Activated effector memory CD4-positive, alpha-beta T cell treated with anti-CD3 and anti-CD28 coated beads, Interleukin-2, amount 50 U/mL, for 16 hours (primary cell): ENCODE results near the gene ZNF593OS.
A peak's percentile ranks its signal among the peaks of the same experiment; 100 is the strongest.

Source experiments
- DNase-seq: peaks from one replicate; pipeline ENCODE4 v3.0.0-alpha.2; 2020

Gene ZNF593OS

GRCh38 chr1:26182383-26182696 lies 10.7 kb upstream of the ZNF593OS start:
- DNase-seq: no peak

GRCh38 chr1:26181586-26182382 lies 10.2 kb upstream of the ZNF593OS start:
- no peak for DNase-seq

GRCh38 chr1:26180010-26180506 lies 8.4 kb upstream of the ZNF593OS start:
- DNase-seq: no peak

DNA sequence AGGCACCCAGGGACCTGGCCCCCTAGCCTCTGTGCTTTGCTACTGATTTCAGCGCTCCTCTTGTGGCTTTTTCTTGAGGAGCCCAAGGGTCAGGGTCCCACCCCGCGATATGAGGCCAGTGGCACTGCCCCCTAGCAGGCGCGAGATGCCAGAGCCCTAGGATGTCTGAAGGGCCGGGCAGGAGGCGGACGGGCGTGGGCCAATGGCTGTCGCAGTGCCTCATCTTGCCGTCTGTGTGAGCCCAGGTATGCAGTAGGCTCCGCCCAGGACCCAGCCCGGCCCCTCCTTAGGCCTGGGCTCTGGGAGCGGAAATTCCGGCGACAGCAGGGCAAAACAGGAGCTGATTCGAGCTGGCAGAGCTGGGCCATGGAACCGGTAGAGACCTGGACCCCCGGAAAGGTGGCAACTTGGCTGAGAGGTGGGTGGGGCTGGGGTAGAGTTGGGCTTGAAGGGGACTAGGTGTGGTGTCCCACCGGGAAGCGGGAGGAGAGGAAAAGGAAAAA lies 5.6 kb upstream of the ZNF593OS start, which contains the start of gene CNKSR1:
TSS of gene CNKSR1 (plus strand) at position 310 of the 503 bp plus-strand sequence. CDS start at position 367, 57 bp downstream.
- peak; percentile 71 for DNase-seq

- DNase-seq: no peak
Measured at GRCh38 chr1:26175346-26175745, 3.7 kb upstream of the ZNF593OS start.

GRCh38 chr1:26170472-26170821 lies 1.2 kb downstream of the ZNF593OS start:
- DNase-seq: no peak

- peak; percentile 95 for DNase-seq
Measured at GRCh38 chr1:26169669-26170471, 1.8 kb downstream of the ZNF593OS start, which contains the start of gene ZNF593. Gene ZNF593 (plus strand): TSS chr1:26169908. CDS start chr1:26169984, 76 bp downstream.

DNA sequence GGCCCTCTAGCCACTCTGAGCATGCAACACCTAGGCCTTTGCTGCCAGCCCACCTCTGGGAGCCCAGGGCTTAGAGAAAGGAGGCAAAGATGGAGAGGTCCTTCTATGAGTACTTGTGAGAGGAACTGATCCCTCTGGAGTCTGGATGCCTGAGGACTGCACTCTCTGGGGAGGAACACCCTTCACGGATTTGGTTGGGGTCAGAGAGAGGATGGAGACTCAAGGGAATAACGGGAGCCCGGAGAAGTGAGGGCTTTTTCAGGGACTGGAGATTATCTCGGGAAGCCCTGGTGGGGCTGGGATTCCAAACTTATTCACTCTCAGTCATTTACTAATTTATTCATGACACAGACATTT lies 2.5 kb downstream of the ZNF593OS start:
- DNase-seq: no peak

- DNase-seq: no peak
Measured at GRCh38 chr1:26168410-26169197, 3.0 kb downstream of the ZNF593OS start, which contains the start of gene C1orf232. Gene C1orf232 (minus strand): TSS chr1:26168963. CDS start chr1:26168499, 464 bp downstream.

DNA sequence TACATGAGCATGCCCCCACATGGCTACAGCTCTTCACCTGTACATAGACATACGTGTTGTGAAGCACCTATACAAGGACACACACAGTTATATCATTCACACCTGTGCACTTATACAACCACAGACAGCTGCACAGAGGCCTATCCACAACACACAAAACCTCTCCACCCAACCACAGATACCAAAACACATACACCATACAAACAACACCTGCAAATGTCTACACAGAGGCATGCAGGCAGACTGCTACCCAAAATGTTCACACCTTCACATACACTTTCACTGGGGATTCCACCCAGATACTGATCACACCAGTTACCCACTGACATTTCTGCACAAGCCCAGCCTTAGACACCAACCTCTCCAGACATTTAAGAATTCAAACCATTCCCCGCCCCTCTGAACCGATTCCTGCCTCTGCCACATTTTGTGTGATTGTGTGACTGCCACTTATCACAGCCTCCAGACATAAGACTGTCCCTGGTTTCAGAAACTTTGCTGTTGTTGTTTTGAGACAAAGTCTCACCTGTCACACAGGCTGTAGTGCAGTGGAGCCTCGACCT lies 4.8 kb downstream of the ZNF593OS start:
- no peak for DNase-seq

DNA sequence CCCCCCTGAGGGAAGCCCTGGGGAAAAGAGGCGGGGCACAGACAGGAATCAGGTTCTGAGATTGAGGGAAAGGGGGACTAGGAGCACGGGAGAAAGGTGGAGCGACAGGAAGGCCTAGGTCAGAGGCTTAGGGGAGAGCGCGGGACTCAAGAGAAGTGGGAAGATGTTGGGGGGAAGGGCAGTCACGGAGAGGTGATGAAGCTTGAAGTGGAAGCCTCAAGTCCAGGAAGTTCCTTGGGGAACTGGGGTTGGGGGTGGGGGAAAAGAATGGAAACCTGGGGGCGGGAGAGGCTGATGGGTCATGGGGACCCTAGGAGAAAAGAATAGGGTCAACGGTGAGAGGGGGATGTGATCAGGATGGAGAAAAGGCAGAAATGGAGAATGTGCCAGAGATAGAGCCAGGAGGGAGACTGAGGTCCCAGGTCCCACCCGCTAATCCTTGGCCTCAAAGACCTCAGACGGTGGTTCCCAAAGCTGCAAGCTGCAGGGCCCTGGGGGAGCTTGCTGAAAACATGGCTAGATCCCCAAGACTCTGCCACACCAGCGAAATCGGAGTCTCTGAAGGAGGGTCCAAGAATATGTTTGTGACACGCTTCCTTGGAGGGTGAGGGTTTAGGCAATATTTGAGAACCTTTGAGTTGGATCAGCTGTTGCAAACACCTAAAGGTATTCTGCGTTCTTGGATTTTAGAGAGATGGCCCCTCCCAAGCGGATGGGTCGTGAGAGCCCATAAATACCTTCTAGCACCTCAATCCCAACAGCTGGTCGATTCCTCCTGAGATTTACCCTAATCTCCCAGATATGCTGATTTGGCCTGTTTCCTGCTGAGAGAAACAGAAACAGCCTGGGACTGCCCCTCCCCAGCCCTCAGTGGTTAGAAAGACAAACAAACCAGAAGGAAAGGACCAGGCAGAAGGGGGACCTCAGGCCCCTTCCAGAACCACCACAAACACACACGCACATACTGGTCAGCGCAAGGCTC lies 6.5 kb downstream of the ZNF593OS start:
- DNase-seq: no peak

DNA sequence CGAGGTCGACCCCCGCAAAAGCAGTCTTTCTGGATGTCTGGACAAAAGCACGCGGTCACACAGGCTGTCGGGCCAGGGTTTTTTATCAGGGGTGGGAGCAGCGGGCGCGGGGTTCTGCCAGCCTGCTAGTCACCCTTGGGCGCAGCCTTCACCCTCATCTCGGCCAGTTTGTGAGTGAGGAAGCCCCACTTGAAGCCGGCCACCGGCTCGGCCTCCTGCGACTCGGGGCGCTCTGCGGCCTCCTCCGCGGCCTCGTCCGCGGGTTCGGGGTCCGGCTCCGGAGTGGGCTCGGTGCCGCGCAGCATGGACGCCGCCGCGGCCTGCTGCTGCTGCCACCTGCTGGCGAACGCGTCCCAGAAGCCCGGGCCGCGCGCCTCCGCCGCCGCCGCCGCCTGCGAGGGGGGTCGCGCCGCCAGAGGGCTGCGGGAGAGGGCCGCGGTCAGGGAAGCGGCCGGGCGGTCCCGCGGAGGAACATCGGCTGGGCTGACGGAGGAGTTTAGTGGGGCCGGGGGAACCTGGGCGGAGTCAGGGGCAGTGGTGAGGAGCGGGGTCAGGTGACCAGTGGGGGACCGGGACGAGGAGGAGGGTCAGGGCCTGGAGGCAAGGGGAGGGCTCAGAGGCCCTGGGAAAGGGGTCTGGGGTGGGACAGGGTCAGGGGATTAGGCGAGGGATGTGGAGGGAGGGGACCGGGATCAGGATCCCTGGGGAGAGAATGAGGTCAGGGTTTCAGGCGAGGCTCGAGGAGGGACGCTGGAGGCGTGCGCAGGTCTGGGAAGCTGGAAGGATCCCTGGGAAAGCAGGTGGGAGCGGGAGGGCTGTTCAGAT lies 7.4 kb downstream of the ZNF593OS start:
- peak; percentile 82 for DNase-seq

DNA sequence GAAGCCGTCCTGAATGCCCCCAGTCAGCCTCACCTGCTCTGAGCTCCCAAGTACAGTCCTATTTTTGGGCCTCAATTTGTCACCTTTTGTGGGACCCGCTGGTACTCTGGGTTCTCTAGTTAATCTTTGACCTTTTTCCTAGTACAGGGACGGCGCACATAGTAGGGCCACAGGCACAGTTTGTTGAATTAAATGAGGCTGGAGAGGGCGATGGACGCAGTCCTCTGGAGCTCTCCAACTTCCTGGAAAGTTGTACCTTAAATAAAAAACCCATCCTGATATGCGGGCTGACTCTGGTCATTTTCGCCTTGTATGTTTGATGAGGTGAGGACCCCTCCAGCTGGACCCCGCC lies 8.0 kb downstream of the ZNF593OS start:
- DNase-seq: no peak

GRCh38 chr1:26162220-26162709 lies 9.4 kb downstream of the ZNF593OS start:
- no peak for DNase-seq

- DNase-seq: peak; percentile 73
Measured at GRCh38 chr1:26161415-26162219, 10.0 kb downstream of the ZNF593OS start.

DNA sequence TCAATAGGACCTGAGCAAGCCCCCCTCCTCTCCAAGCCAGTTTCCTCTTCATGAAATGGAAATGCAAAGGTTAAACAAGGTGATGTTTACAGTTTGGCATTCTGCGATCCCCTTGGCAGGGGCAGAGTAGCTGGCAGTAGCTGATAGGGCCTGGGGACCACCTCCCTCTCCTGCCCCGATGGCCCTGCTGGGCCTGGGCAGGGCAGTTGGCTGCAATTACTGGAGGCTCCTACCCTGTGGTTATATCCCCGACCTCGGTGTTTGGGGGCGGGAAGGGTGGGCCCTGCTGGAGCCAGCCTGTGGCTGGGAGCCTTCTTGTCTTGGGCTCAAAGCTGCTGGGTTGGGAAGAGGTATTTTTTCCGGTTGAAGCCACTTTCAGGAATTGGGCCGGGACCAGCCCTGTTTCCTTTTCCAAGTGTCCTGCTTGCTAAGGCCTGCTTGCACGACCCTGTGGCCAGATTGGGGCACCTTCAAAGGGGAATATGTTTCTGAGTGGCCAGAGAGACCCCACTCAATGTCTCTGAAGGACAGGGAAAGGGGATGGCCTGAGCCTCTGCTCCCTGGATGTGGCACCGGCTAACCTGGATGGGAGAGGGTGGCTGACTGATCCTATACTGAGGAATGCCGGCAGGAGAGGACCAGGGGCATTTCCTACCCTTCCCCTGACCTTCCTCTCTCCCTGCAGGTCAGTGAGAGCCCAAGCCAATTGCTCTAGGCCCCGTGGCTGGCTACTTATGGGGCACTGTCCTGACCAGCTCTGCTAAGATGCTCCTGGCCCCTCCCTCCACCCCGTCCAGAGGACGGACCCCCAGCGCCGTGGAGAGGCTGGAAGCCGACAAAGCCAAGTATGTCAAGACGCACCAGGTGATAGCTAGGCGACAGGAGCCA lies 10.9 kb downstream of the ZNF593OS start:
- no peak for DNase-seq

DNA sequence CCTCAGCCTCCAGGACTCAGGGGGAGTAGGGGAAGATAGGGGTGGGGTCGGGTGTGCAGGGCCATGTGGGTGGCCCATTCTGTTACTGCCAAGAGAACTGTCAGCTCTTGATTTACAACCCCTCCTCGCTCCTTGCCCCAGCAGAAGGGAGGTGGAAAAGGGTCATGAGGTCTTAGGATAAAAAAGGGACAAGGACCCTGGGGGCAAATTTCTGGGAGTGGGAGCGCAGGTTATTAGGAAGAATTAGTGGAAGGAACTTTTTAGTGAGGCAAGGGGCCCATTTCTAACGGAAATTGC lies 11.9 kb downstream of the ZNF593OS start:
- DNase-seq: no peak
